Fibroblast of mammary gland (primary cell): ENCODE measurements around the gene PPA2.

Experiments used
- DNase-seq: peaks from one replicate; pipeline ENCODE4 v3.0.0-alpha.2; 2010; ENCODE audit warnings: low read depth
- H3K4me3 ChIP-seq: 2 replicates; pipeline ENCODE4 v1.5.1; 2011; ENCODE audit warnings: low read depth, mild to moderate bottlenecking, low read length, moderate library complexity; ENCODE audit not compliant: control insufficient read depth
- CTCF ChIP-seq: conservative IDR thresholded peaks from 2 replicates; pipeline ENCODE4 v1.5.1; 2011; ENCODE audit warnings: low read depth, low read length, inconsistent platforms; ENCODE audit not compliant: control insufficient read depth, insufficient read depth

The PPA2 gene

GRCh38 chr4:105386012-105386411 is 87.8 kb downstream of the PPA2 start:
- TF ChIP-seq CTCF: no peak
- DNase-seq: no peak
- H3K4me3 ChIP-seq: no peak overlapping the region

- H3K4me3 ChIP-seq: no peak overlapping the region
- no peak for DNase-seq
- TF ChIP-seq CTCF: no peak
Measured at GRCh38 chr4:105374071-105374470, 99.8 kb downstream of the PPA2 start.

- no peak overlapping the region for H3K4me3 ChIP-seq
- no peak for TF ChIP-seq CTCF
- DNase-seq: no peak
Measured at GRCh38 chr4:105373324-105373723, 100.5 kb downstream of the PPA2 start.

GRCh38 chr4:105369988-105370387 is 103.9 kb downstream of the PPA2 start:
- TF ChIP-seq CTCF: no peak
- H3K4me3 ChIP-seq: no peak overlapping the region
- peak; percentile 14 for DNase-seq

GRCh38 chr4:105361053-105361452 is 112.8 kb downstream of the PPA2 start:
- TF ChIP-seq CTCF: no peak

GRCh38 chr4:105357258-105357980 is 116.4 kb downstream of the PPA2 start:
- no peak overlapping the region for H3K4me3 ChIP-seq
- DNase-seq: peak; percentile 6
- no peak for TF ChIP-seq CTCF

More at GRCh38 chr4:105361053-105361452, 112.8 kb downstream of the PPA2 start:
- no peak overlapping the region for H3K4me3 ChIP-seq
- DNase-seq: no peak
